Gastrocnemius medialis (tissue), 4 donors: Measurements from ENCODE around the gene PAX8. TPM values are rescaled to one million over a fixed set of nuclear protein-coding genes. Genes with fewer than 3 reads are reported as not detected.

ENCODE experiments used
- ATAC-seq, 2 donors: fragments of 150-250 bp; one replicate each; pipeline ENCODE4 v1.9.1; 2016
- DNase-seq, 2 donors: peaks; one replicate each; pipeline ENCODE4 v3.0.0-alpha.2; 2019
- H3K27ac ChIP-seq, 4 donors: fragments of 200-600 bp; sonication (generic); 1 replicate in 1 of 4; 2 replicates in 3 of 4; pipeline ENCODE4 v1.5.1; 2016 to 2018; ENCODE audit warnings: mild to moderate bottlenecking in 2 of 4, moderate library complexity in 1 of 4
- H3K27me3 ChIP-seq, 3 donors: fragments of 200-600 bp; sonication (generic) in 2 of 3; 1 replicate in 1 of 3; 2 replicates in 2 of 3; pipeline versions ENCODE4 v1.5.1 to v1.6.0; 2016 to 2019; ENCODE audit warnings: mild to moderate bottlenecking in 1 of 3, moderate library complexity in 1 of 3
- H3K36me3 ChIP-seq, 2 donors: fragments of 200-600 bp; sonication (generic) in 1 of 2; one replicate each; pipeline ENCODE4 v1.5.1; 2017 to 2018
- H3K4me1 ChIP-seq, 2 donors: fragments of 200-600 bp; sonication (generic) in 1 of 2; one replicate each; pipeline ENCODE4 v1.5.1; 2016 to 2017; ENCODE audit warnings: mild to moderate bottlenecking in 2 of 2
- H3K4me3 ChIP-seq, 4 donors: fragments of 200-600 bp; sonication (generic) in 3 of 4; 1 replicate in 1 of 4; 2 replicates in 3 of 4; pipeline ENCODE4 v1.5.1; 2016 to 2019; ENCODE audit warnings: mild to moderate bottlenecking in 2 of 4
- H3K9me3 ChIP-seq, 3 donors: fragments of 200-600 bp; sonication (generic) in 2 of 3; 1 replicate in 1 of 3; 2 replicates in 2 of 3; pipeline ENCODE4 v1.5.1; 2016 to 2019
- POLR2A ChIP-seq, 2 donors: fragments of 450-650 bp; IDR thresholded peaks; one replicate each; pipeline ENCODE4 v1.6.1; 2017; ENCODE audit warnings: antibody characterized with exemption in 2 of 2, mild to moderate bottlenecking in 2 of 2, moderate library complexity in 2 of 2
- in situ Hi-C, 4 donors: fragments of 200-750 bp; cut with MboI; loops; one replicate each; pipeline versions ENCODE4 v1.15.0 to v1.8.0; 2017; ENCODE audit warnings: low sequenced_read_pairs in 4 of 4
- intact Hi-C: fragments of 100-400 bp; cut with DNase I; formaldehyde crosslinking; loops from one replicate; pipeline ENCODE4 v1.15.1; 2023; ENCODE audit warnings: low total_unique reads
- total RNA-seq, 4 donors: library from RNA; depleted of rRNA; stranded (reverse); fragments of >200 nt; gene quantifications; one replicate each; pipeline versions ENCODE4 v1.1.0 to v1.2.3, GENCODE V29; 2016
- TF ChIP-seq, protein P1 (sequence below), 5 experiments: fragments of 450-650 bp in 3 of 5; fragments of 200-600 bp in 2 of 5; sonication (generic) in 2 of 5; IDR thresholded peaks in 4 of 5; conservative IDR thresholded peaks in 1 of 5; 1 replicate in 4 of 5; 2 replicates in 1 of 5; pipeline ENCODE4 v1.5.1; 2016 to 2019; ENCODE audit warnings: antibody characterized with exemption in 5 of 5, mild to moderate bottlenecking in 3 of 5, moderate library complexity in 3 of 5

PAX8 gene
- total RNA-seq, 4 donors from 2014 or later, result 0.27 to 8.7 (median 2.1) TPM

DNA sequence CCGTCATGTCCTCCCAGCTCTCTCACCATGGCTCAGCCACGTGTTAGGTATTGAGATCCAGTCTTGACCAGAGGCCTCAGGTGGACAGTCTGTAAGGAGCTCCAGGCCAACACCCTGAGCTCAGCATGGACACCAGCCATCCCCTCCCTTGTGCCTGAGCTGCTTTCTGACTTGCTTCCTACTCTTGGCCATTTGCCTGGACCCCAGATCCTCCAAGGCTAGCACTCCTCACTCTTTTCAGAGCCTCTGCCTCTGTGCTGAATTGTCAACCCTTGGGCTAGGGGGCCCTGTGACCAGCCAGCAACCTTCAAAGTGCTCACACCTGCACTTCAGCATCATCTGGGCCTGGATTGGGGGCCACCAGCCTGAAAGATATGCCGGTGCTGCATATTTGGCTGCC is 46.6 kb downstream of the PAX8 start:
- Histone ChIP-seq H3K4me1 (no peaks in the 10 kb centered on the region), H3K4me3 (no peak overlapping the region), H3K36me3 (no peaks in the 10 kb centered on the region), H3K27ac (no peak overlapping the region), H3K9me3 (no peaks in the 10 kb centered on the region), H3K27me3 (no peaks in the 10 kb centered on the region)
- DNase-seq, result no peak
- in situ Hi-C loops, result no loop called here
- intact Hi-C loops, result no loop called here
- TF ChIP-seq POLR2A (IDR thresholded peaks at IDR 0.05), result no peak
- TF ChIP-seq, protein P1, sequence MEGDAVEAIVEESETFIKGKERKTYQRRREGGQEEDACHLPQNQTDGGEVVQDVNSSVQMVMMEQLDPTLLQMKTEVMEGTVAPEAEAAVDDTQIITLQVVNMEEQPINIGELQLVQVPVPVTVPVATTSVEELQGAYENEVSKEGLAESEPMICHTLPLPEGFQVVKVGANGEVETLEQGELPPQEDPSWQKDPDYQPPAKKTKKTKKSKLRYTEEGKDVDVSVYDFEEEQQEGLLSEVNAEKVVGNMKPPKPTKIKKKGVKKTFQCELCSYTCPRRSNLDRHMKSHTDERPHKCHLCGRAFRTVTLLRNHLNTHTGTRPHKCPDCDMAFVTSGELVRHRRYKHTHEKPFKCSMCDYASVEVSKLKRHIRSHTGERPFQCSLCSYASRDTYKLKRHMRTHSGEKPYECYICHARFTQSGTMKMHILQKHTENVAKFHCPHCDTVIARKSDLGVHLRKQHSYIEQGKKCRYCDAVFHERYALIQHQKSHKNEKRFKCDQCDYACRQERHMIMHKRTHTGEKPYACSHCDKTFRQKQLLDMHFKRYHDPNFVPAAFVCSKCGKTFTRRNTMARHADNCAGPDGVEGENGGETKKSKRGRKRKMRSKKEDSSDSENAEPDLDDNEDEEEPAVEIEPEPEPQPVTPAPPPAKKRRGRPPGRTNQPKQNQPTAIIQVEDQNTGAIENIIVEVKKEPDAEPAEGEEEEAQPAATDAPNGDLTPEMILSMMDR (IDR thresholded peaks at IDR 0.05 in 4 of 5, conservative IDR thresholded peaks at IDR 0.05 in 1 of 5), result no peak
- no peak for ATAC-seq

DNA sequence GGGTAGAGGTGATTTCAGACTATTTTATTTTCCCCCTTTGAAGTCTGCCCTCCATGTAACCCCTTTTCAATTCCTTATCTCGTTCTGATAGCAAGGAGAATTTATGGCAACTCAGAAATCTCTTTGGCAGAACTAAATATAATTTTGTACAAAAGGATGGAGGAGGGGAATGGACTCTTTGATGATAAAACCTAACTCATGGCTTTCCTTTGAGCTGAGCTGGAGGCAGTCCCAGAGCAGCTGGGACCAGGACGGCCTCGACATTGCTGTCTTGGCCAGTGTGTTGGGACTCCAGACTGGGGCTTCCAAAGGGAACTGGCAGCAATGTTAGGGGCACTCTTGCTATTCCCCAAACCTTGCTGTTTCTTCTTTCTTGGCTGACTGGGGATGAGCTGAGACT is 47.7 kb downstream of the PAX8 start:
- Histone ChIP-seq H3K36me3 (no peaks in the 10 kb centered on the region), H3K9me3 (no peaks in the 10 kb centered on the region), H3K4me1 (no peaks in the 10 kb centered on the region), H3K27ac (no peak overlapping the region), H3K4me3 (no peak overlapping the region), H3K27me3 (no peaks in the 10 kb centered on the region)
- ATAC-seq (no peak), DNase-seq (no peak)
- intact Hi-C loops (no loop called here), in situ Hi-C loops (no loop called here)
- TF ChIP-seq, protein P1 (IDR thresholded peaks at IDR 0.05 in 4 of 5, conservative IDR thresholded peaks at IDR 0.05 in 1 of 5), result no peak
- no peak for TF ChIP-seq POLR2A (IDR thresholded peaks at IDR 0.05)

DNA sequence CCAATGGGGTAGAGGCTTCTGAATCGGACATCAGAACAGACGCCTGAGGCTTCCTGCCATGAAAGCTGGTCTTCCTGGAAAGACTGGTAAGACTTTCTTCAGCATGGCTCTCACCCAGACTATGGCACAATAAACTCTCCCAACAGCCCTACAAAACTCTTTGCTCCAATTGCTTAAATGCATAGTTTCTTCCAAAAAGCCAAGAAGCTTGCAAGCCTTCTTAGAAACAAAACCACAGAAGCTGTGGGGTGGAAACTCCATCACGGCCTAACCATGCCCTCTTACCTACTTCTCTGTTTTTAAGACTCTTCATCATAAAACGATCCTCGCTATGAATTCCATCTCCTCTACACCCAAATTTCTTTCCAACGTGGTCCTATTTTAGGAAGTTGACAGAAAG is 48.2 kb downstream of the PAX8 start:
- no peaks in the 10 kb centered on the region for H3K4me1 ChIP-seq
- no peak overlapping the region for H3K27ac ChIP-seq
- no peak for DNase-seq
- ATAC-seq, result no peak
- intact Hi-C loops, result no loop called here
- no peak for TF ChIP-seq POLR2A (IDR thresholded peaks at IDR 0.05)
- TF ChIP-seq, protein P1 (IDR thresholded peaks at IDR 0.05 in 4 of 5, conservative IDR thresholded peaks at IDR 0.05 in 1 of 5), result no peak
- no peak overlapping the region for H3K4me3 ChIP-seq
- no peaks in the 10 kb centered on the region for H3K27me3 ChIP-seq
- no peaks in the 10 kb centered on the region for H3K9me3 ChIP-seq
- in situ Hi-C loops, result no loop called here
- H3K36me3 ChIP-seq, result no peaks in the 10 kb centered on the region

DNA sequence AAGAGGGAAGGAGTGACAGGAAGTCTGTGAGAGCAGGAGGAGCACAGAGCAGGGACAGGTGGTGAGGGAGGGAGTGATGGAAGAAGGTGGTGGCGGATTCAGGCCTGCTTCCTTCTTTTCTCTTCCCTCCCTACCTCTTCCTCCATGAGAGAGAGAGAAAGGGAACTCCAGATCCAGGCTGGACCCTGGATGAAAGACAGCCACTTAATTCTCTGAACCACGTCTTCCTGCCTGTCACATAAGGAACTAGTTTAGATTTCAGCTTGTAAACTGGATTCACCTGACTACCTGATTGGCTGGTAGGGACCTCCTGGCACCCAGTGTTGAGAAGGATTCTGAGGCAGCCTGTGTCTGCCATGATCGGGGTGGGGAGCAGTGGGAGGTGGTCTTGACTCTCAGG is 48.9 kb downstream of the PAX8 start:
- DNase-seq, result no peak
- Histone ChIP-seq H3K36me3 (no peaks in the 10 kb centered on the region), H3K9me3 (no peaks in the 10 kb centered on the region), H3K4me3 (no peak overlapping the region), H3K27ac (no peak overlapping the region), H3K27me3 (no peaks in the 10 kb centered on the region), H3K4me1 (no peaks in the 10 kb centered on the region)
- in situ Hi-C loops, result no loop called here
- TF ChIP-seq POLR2A (IDR thresholded peaks at IDR 0.05), result no peak
- TF ChIP-seq, protein P1 (IDR thresholded peaks at IDR 0.05 in 4 of 5, conservative IDR thresholded peaks at IDR 0.05 in 1 of 5), result no peak
- intact Hi-C loops, result no loop called here
- ATAC-seq, result no peak

DNA sequence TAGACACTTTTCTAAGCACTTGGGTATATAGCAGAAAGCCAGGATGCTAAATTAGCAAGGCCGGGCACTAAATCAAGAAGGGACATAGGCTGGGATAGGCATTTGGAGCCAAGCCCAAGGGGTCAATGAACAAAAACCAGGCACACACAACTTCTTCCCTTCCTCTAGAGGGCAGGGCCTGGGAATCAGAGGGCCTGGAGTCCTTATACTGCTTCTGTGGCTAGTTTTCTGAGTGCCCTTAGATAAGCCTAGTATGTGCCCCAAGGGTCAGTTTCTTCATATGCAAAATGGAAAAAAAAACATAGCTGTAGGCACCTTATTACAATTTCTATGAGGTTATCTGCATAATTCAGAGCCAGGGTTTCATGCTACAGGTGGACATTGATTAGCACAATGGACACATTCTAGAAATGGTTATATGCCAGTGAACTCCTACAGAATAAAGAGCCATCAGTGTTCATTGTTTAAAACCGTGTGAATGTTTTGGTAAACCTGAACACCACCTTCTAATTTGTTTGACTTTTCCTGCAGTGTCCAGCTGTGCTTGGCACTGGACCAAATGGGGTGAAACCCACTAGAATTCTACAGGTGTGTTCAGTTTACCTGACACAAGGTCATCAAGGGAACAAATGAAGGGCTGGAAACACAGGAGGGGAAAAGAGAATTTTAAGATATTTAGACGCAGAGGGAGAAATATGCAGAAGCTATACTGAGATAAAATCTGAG is 49.6 kb downstream of the PAX8 start:
- Histone ChIP-seq H3K9me3 (no peaks in the 10 kb centered on the region), H3K36me3 (no peaks in the 10 kb centered on the region), H3K4me1 (no peaks in the 10 kb centered on the region), H3K27me3 (no peaks in the 10 kb centered on the region), H3K4me3 (no peak overlapping the region), H3K27ac (no peak overlapping the region)
- intact Hi-C loops, result no loop called here
- in situ Hi-C loops, result no loop called here
- ATAC-seq (no peak), DNase-seq (no peak)
- TF ChIP-seq, protein P1 (IDR thresholded peaks at IDR 0.05 in 4 of 5, conservative IDR thresholded peaks at IDR 0.05 in 1 of 5), result no peak
- no peak for TF ChIP-seq POLR2A (IDR thresholded peaks at IDR 0.05)
